ENCODE results near the gene TATDN2. TPM values are rescaled to one million over a fixed set of nuclear protein-coding genes. Genes with fewer than 3 reads are reported as not detected.
A peak's percentile ranks its signal among the peaks of the same experiment; 100 is the strongest.

The TATDN2 gene
- total and polyA plus RNA-seq, 9 of the 15 experiments (the other 6 are each of a cell fraction or from before 2014, with no cell fraction given): 5.2 to 44.7 (median 25.8) TPM

DNA sequence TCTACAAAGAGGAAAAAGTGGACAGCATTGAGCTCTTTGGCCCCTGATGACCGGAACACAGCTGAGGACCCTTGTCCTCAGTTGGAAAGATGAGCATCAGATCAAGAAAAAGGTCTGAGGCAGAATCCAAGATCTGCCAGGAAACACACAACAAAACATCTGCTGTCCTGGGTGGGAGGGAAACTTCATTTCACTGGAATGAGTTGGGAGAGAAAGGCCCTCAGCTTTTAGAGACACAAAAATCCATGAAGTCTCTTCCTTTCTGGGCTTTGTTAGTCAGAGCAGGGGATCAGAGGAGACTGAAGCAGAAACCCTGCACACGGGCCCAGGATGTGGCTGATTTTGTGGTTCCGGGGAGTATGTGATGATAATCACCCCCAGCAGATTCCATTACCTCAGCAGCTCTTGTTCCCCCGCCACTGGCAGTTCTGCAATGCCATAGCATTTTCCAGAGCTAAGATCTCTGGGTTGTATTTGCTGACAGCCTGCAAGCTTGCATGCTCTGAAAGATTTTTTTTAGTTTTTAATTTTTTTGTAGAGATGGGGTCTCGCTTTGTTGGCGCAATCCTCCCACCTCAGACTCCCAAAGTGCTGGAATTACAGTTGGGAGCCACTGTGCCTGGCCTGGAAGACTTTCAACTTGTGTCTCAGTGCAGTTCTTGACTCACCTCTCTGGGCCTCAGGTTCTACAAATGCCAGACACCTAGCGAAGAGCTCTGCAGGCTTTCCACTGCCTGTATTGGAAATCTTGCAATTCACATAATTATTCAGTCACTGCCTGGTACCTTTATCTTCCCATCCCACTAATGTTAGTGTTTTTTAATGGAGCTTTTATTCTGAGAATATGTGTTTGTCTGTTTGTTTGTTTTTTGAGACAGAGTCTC is 5.8 kb upstream of the TATDN2 start (continued):
- TF ChIP-seq, protein P1, sequence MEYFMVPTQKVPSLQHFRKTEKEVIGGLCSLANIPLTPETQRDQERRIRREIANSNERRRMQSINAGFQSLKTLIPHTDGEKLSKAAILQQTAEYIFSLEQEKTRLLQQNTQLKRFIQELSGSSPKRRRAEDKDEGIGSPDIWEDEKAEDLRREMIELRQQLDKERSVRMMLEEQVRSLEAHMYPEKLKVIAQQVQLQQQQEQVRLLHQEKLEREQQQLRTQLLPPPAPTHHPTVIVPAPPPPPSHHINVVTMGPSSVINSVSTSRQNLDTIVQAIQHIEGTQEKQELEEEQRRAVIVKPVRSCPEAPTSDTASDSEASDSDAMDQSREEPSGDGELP (CRISPR knock-in tag; IDR thresholded peaks at IDR 0.05; ENCODE audit: borderline replicate concordance): no peak
- TF ChIP-seq CAMTA2 (CRISPR knock-in tag; conservative IDR thresholded peaks at IDR 0.05): no peak
- TF ChIP-seq SAFB2 (IDR thresholded peaks at IDR 0.05; ENCODE audit: borderline replicate concordance, low read depth, low read length, severe bottlenecking): no peak
- no peak for TF ChIP-seq EWSR1 (IDR thresholded peaks at IDR 0.05; ENCODE audit: borderline replicate concordance, low read depth, partially characterized antibody)
- peak; percentile 53 for TF ChIP-seq CREM (IDR thresholded peaks at IDR 0.05; ENCODE audit: low read depth)
- TF ChIP-seq TCFL5 (CRISPR knock-in tag; conservative IDR thresholded peaks at IDR 0.05): no peak
- peak; percentile 16; the same call in 1 of the 2 replicates for TF ChIP-seq ESRRA (IDR thresholded peaks at IDR 0.05; ENCODE audit: borderline replicate concordance, low read depth)
- TF ChIP-seq RBFOX2 (IDR thresholded peaks at IDR 0.05; ENCODE audit: low read depth, low read length): no peak
- no peak for TF ChIP-seq KLF10 (CRISPR knock-in tag; IDR thresholded peaks at IDR 0.05)
- TF ChIP-seq, protein P2, sequence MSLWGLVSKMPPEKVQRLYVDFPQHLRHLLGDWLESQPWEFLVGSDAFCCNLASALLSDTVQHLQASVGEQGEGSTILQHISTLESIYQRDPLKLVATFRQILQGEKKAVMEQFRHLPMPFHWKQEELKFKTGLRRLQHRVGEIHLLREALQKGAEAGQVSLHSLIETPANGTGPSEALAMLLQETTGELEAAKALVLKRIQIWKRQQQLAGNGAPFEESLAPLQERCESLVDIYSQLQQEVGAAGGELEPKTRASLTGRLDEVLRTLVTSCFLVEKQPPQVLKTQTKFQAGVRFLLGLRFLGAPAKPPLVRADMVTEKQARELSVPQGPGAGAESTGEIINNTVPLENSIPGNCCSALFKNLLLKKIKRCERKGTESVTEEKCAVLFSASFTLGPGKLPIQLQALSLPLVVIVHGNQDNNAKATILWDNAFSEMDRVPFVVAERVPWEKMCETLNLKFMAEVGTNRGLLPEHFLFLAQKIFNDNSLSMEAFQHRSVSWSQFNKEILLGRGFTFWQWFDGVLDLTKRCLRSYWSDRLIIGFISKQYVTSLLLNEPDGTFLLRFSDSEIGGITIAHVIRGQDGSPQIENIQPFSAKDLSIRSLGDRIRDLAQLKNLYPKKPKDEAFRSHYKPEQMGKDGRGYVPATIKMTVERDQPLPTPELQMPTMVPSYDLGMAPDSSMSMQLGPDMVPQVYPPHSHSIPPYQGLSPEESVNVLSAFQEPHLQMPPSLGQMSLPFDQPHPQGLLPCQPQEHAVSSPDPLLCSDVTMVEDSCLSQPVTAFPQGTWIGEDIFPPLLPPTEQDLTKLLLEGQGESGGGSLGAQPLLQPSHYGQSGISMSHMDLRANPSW (CRISPR knock-in tag; IDR thresholded peaks at IDR 0.05): no peak
- TF ChIP-seq, protein P3, sequence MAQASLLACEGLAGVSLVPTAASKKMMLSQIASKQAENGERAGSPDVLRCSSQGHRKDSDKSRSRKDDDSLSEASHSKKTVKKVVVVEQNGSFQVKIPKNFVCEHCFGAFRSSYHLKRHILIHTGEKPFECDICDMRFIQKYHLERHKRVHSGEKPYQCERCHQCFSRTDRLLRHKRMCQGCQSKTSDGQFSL (CRISPR knock-in tag; IDR thresholded peaks at IDR 0.05): no peak
- TF ChIP-seq, protein P3 (tag; IDR thresholded peaks at IDR 0.05): no peak
- TF ChIP-seq DPF2 (IDR thresholded peaks at IDR 0.05): peak; percentile 40; the same call in 1 of the 2 replicates
- no peak for TF ChIP-seq ZBTB43 (CRISPR knock-in tag; IDR thresholded peaks at IDR 0.05)
- peak; percentile 66 for TF ChIP-seq JUND (IDR thresholded peaks at IDR 0.05; ENCODE audit: borderline replicate concordance, low read depth, low read length)
- TF ChIP-seq JUND (tag; IDR thresholded peaks at IDR 0.05; ENCODE audit: borderline replicate concordance, low read depth, low read length): peak; percentile 59; the same call in 1 of the 3 replicates
- TF ChIP-seq HINFP (tag; conservative IDR thresholded peaks at IDR 0.05; ENCODE audit: low read depth): no peak
- TF ChIP-seq ETV5 (CRISPR knock-in tag; IDR thresholded peaks at IDR 0.05; ENCODE audit: low read depth): peak; percentile 78
- TF ChIP-seq CCNT2 (IDR thresholded peaks at IDR 0.05; ENCODE audit: borderline replicate concordance, extremely low read depth, insufficient read length, low read depth, low read length): no peak

All from K562 (cell line).